ENCODE measurements around the gene CAD.

The CAD gene

GRCh38 chr2:27203741-27204140 lies 13.4 kb upstream of the CAD start:
- no peak for DNase-seq (ENCODE audit: low spot score)
- TF ChIP-seq CTCF (IDR thresholded peaks at IDR 0.05; ENCODE audit: extremely low read depth, missing control alignments), result no peak

GRCh38 chr2:27204566-27204965 lies 12.6 kb upstream of the CAD start:
- DNase-seq (ENCODE audit: low spot score), result no peak
- TF ChIP-seq CTCF (IDR thresholded peaks at IDR 0.05; ENCODE audit: extremely low read depth, missing control alignments), result no peak

- DNase-seq (ENCODE audit: low spot score), result no peak
- TF ChIP-seq CTCF (IDR thresholded peaks at IDR 0.05; ENCODE audit: extremely low read depth, missing control alignments), result no peak
Measured at GRCh38 chr2:27205206-27205605, 12.0 kb upstream of the CAD start.

- TF ChIP-seq CTCF (IDR thresholded peaks at IDR 0.05; ENCODE audit: extremely low read depth, missing control alignments), result no peak
- no peak for DNase-seq (ENCODE audit: low spot score)
Measured at GRCh38 chr2:27206346-27206745, 10.8 kb upstream of the CAD start.

GRCh38 chr2:27208486-27209050 lies 8.6 kb upstream of the CAD start:
- DNase-seq (ENCODE audit: low spot score), result no peak
- no peak for TF ChIP-seq CTCF (IDR thresholded peaks at IDR 0.05; ENCODE audit: extremely low read depth, missing control alignments)

GRCh38 chr2:27209621-27210401 lies 7.4 kb upstream of the CAD start:
- peak; percentile 46 for DNase-seq (ENCODE audit: low spot score)
- no peak for TF ChIP-seq CTCF (IDR thresholded peaks at IDR 0.05; ENCODE audit: extremely low read depth, missing control alignments)

- DNase-seq (ENCODE audit: low spot score), result peak; percentile 42
- TF ChIP-seq CTCF (IDR thresholded peaks at IDR 0.05; ENCODE audit: extremely low read depth, missing control alignments), result no peak
Measured at GRCh38 chr2:27211241-27211942, 5.8 kb upstream of the CAD start.
